Measurements from ENCODE around the gene RYR2.

The RYR2 gene

GRCh38 chr1:237386362-237387143 is 344.6 kb downstream of the RYR2 start:
- peak; percentile 22 for DNase-seq

- no peak for DNase-seq
Measured at GRCh38 chr1:237387144-237387505, 345.1 kb downstream of the RYR2 start.

GRCh38 chr1:237390823-237391222 is 348.8 kb downstream of the RYR2 start:
- DNase-seq, result no peak

- DNase-seq, result no peak
Measured at GRCh38 chr1:237393632-237394031, 351.6 kb downstream of the RYR2 start.

- no peak for DNase-seq
Measured at GRCh38 chr1:237394281-237394680, 352.3 kb downstream of the RYR2 start.

- no peak for DNase-seq
Measured at GRCh38 chr1:237396426-237396825, 354.4 kb downstream of the RYR2 start.

- DNase-seq, result no peak
Measured at GRCh38 chr1:237398751-237399150, 356.8 kb downstream of the RYR2 start.

GRCh38 chr1:237405912-237406311 is 363.9 kb downstream of the RYR2 start:
- DNase-seq, result no peak

- no peak for DNase-seq
Measured at GRCh38 chr1:237411621-237412020, 369.6 kb downstream of the RYR2 start.

- DNase-seq, result no peak
Measured at GRCh38 chr1:237416924-237417655, 375.1 kb downstream of the RYR2 start.

GRCh38 chr1:237428809-237429208 is 386.8 kb downstream of the RYR2 start:
- DNase-seq, result no peak

- DNase-seq, result no peak
Measured at GRCh38 chr1:237429252-237429651, 387.3 kb downstream of the RYR2 start.

- no peak for DNase-seq
Measured at GRCh38 chr1:237431448-237431847, 389.5 kb downstream of the RYR2 start.

GRCh38 chr1:237440346-237440745 is 398.4 kb downstream of the RYR2 start:
- DNase-seq, result no peak

GRCh38 chr1:237444120-237444790 is 402.3 kb downstream of the RYR2 start:
- no peak for DNase-seq

GRCh38 chr1:237448042-237448441 is 406.1 kb downstream of the RYR2 start:
- no peak for DNase-seq

- no peak for DNase-seq
Measured at GRCh38 chr1:237457573-237457972, 415.6 kb downstream of the RYR2 start.

GRCh38 chr1:237467320-237467719 is 425.3 kb downstream of the RYR2 start:
- DNase-seq, result no peak

- DNase-seq, result peak; percentile 18
Measured at GRCh38 chr1:237470712-237471338, 428.8 kb downstream of the RYR2 start.

GRCh38 chr1:237471377-237471776 is 429.4 kb downstream of the RYR2 start:
- DNase-seq, result no peak

GRCh38 chr1:237471956-237472355 is 430.0 kb downstream of the RYR2 start:
- DNase-seq, result no peak

- DNase-seq, result no peak
Measured at GRCh38 chr1:237473854-237474253, 431.9 kb downstream of the RYR2 start.

- no peak for DNase-seq
Measured at GRCh38 chr1:237478082-237478481, 436.1 kb downstream of the RYR2 start.

Measured in NCI-H1092 treated with DMSO at 0.1 percent for 48 hours (cell line).